ENCODE data around the gene TMEM266.

TMEM266 gene

GRCh38 chr15:76155731-76156130 lies 95.9 kb downstream of the TMEM266 start:
- Histone ChIP-seq H3K9ac (no peak overlapping the region), H3K4me1 (peaks cover 2% of the 10 kb centered on the region), H3K4me3 (no peak overlapping the region), H3K36me3 (no peaks in the 10 kb centered on the region), H4K20me1 (no peaks in the 10 kb centered on the region), H3K9me3 (no peaks in the 10 kb centered on the region), H3K4me2 (no peak overlapping the region), H3K27ac (no peak overlapping the region), H3K27me3 (no peaks in the 10 kb centered on the region)
- no peak for TF ChIP-seq Cebpa-rat (IDR thresholded peaks at IDR 0.05)

GRCh38 chr15:76158226-76158625 lies 98.4 kb downstream of the TMEM266 start:
- no peaks in the 10 kb centered on the region for H3K36me3 ChIP-seq
- no peaks in the 10 kb centered on the region for H3K9me3 ChIP-seq
- H3K27me3 ChIP-seq, result no peaks in the 10 kb centered on the region
- no peak overlapping the region for H3K9ac ChIP-seq
- H3K4me3 ChIP-seq, result no peak overlapping the region
- H4K20me1 ChIP-seq, result no peaks in the 10 kb centered on the region
- H3K4me2 ChIP-seq, result no peak overlapping the region
- H3K4me1 ChIP-seq, result no peaks in the 10 kb centered on the region
- H3K27ac ChIP-seq, result no peak overlapping the region
- TF ChIP-seq Cebpa-rat (IDR thresholded peaks at IDR 0.05), result no peak

- Histone ChIP-seq H3K27me3 (no peaks in the 10 kb centered on the region), H3K4me2 (no peak overlapping the region), H3K9ac (no peak overlapping the region), H3K4me3 (no peak overlapping the region), H3K36me3 (no peaks in the 10 kb centered on the region), H3K27ac (no peak overlapping the region), H3K4me1 (no peaks in the 10 kb centered on the region), H4K20me1 (no peaks in the 10 kb centered on the region), H3K9me3 (no peaks in the 10 kb centered on the region)
- no peak for TF ChIP-seq Cebpa-rat (IDR thresholded peaks at IDR 0.05)
Measured at GRCh38 chr15:76158815-76159214, 99.0 kb downstream of the TMEM266 start.

- H3K9me3 ChIP-seq, result no peaks in the 10 kb centered on the region
- H3K4me3 ChIP-seq, result no peak overlapping the region
- no peak overlapping the region for H3K4me2 ChIP-seq
- H3K4me1 ChIP-seq, result no peaks in the 10 kb centered on the region
- H3K36me3 ChIP-seq, result no peaks in the 10 kb centered on the region
- no peaks in the 10 kb centered on the region for H4K20me1 ChIP-seq
- H3K27me3 ChIP-seq, result no peaks in the 10 kb centered on the region
- H3K27ac ChIP-seq, result no peak overlapping the region
- no peak for TF ChIP-seq Cebpa-rat (IDR thresholded peaks at IDR 0.05)
- H3K9ac ChIP-seq, result no peak overlapping the region
Measured at GRCh38 chr15:76159282-76159681, 99.5 kb downstream of the TMEM266 start.

GRCh38 chr15:76160426-76161152 lies 100.8 kb downstream of the TMEM266 start:
- no peak overlapping the region for H3K4me3 ChIP-seq
- TF ChIP-seq Cebpa-rat (IDR thresholded peaks at IDR 0.05), result no peak
- no peaks in the 10 kb centered on the region for H3K27me3 ChIP-seq

GRCh38 chr15:76161153-76162035 lies 101.6 kb downstream of the TMEM266 start:
- Histone ChIP-seq H3K36me3 (no peaks in the 10 kb centered on the region), H3K27me3 (no peaks in the 10 kb centered on the region), H3K4me1 (no peaks in the 10 kb centered on the region), H3K4me3 (no peak overlapping the region), H3K9me3 (no peaks in the 10 kb centered on the region), H3K9ac (no peak overlapping the region), H3K27ac (no peak overlapping the region), H4K20me1 (no peaks in the 10 kb centered on the region), H3K4me2 (no peak overlapping the region)
- TF ChIP-seq Cebpa-rat (IDR thresholded peaks at IDR 0.05), result no peak

More at GRCh38 chr15:76160426-76161152, 100.8 kb downstream of the TMEM266 start:
- H3K36me3 ChIP-seq, result no peaks in the 10 kb centered on the region
- no peak overlapping the region for H3K9ac ChIP-seq
- H3K4me1 ChIP-seq, result no peaks in the 10 kb centered on the region
- H4K20me1 ChIP-seq, result no peaks in the 10 kb centered on the region
- H3K9me3 ChIP-seq, result no peaks in the 10 kb centered on the region
- no peak overlapping the region for H3K4me2 ChIP-seq
- H3K27ac ChIP-seq, result no peak overlapping the region

GRCh38 chr15:76162036-76162398 lies 102.2 kb downstream of the TMEM266 start:
- no peaks in the 10 kb centered on the region for H3K27me3 ChIP-seq
- H3K4me2 ChIP-seq, result no peak overlapping the region
- H3K4me1 ChIP-seq, result no peaks in the 10 kb centered on the region
- H4K20me1 ChIP-seq, result no peaks in the 10 kb centered on the region
- no peaks in the 10 kb centered on the region for H3K9me3 ChIP-seq
- H3K36me3 ChIP-seq, result no peaks in the 10 kb centered on the region
- H3K27ac ChIP-seq, result no peak overlapping the region
- TF ChIP-seq Cebpa-rat (IDR thresholded peaks at IDR 0.05), result no peak
- H3K9ac ChIP-seq, result no peak overlapping the region
- no peak overlapping the region for H3K4me3 ChIP-seq

- Histone ChIP-seq H4K20me1 (no peaks in the 10 kb centered on the region), H3K4me2 (no peak overlapping the region), H3K9ac (no peak overlapping the region), H3K9me3 (no peaks in the 10 kb centered on the region), H3K4me1 (no peaks in the 10 kb centered on the region), H3K27ac (no peak overlapping the region), H3K27me3 (no peaks in the 10 kb centered on the region), H3K36me3 (no peaks in the 10 kb centered on the region), H3K4me3 (no peak overlapping the region)
- TF ChIP-seq Cebpa-rat (IDR thresholded peaks at IDR 0.05), result no peak
Measured at GRCh38 chr15:76162784-76163456, 103.1 kb downstream of the TMEM266 start.

- no peak overlapping the region for H3K4me3 ChIP-seq
- H3K4me2 ChIP-seq, result no peak overlapping the region
- no peaks in the 10 kb centered on the region for H4K20me1 ChIP-seq
- H3K36me3 ChIP-seq, result no peaks in the 10 kb centered on the region
- no peak overlapping the region for H3K9ac ChIP-seq
- no peak for TF ChIP-seq Cebpa-rat (IDR thresholded peaks at IDR 0.05)
- H3K9me3 ChIP-seq, result no peaks in the 10 kb centered on the region
- H3K27me3 ChIP-seq, result no peaks in the 10 kb centered on the region
- H3K27ac ChIP-seq, result no peak overlapping the region
- 0 out of 2 replicates have a peak, but pooled peaks cover 2% of the 10 kb centered on the region for H3K4me1 ChIP-seq
Measured at GRCh38 chr15:76163457-76164295, 103.9 kb downstream of the TMEM266 start.

All from BLaER1 (cell line).